Measurements from ENCODE around the gene RAI1. TPM values are rescaled to one million over a fixed set of nuclear protein-coding genes. Genes with fewer than 3 reads are reported as not detected.

Gene RAI1
- polyA plus RNA-seq, 6 donors from 2014 or later: 1.9 to 3.8 (median 2.6) TPM

- Mint-ChIP-seq H3K36me3 (no peaks in the 10 kb centered on the region), H3K4me3 (peak overlapping the region; percentile 43 to 80 (median 64)), H3K4me1 (peaks cover 26 to 44% (median 42%) of the 10 kb centered on the region in 3 donors), H3K9me3 (no peaks in the 10 kb centered on the region), H3K27me3 (peaks cover 0 to 12% (median 0%) of the 10 kb centered on the region in 3 donors), H3K27ac (peak overlapping the region in 1 of 6 donors; percentile 41)
- no peak for DNase-seq
- ATAC-seq (ENCODE audit: low read depth in 2 of 2): peak in 1 of 2 donors; percentile 52
Observed at GRCh38 chr17:17700251-17700969, 19.2 kb downstream of the RAI1 start.

GRCh38 chr17:17701112-17701511, 19.9 kb downstream of the RAI1 start:
- Mint-ChIP-seq H3K27me3 (peaks cover 0 to 12% (median 0%) of the 10 kb centered on the region in 3 donors), H3K36me3 (no peaks in the 10 kb centered on the region), H3K9me3 (no peaks in the 10 kb centered on the region), H3K4me1 (peaks cover 27 to 41% (median 38%) of the 10 kb centered on the region in 3 donors), H3K27ac (peak overlapping the region in 2 of 6 donors; percentile 85 to 92), H3K4me3 (peak overlapping the region in 6 of 8 donors; percentile 9 to 80 (median 68))
- DNase-seq (no peak), ATAC-seq (ENCODE audit: low read depth in 2 of 2) (no peak)

GRCh38 chr17:17701658-17702057, 20.4 kb downstream of the RAI1 start:
- Mint-ChIP-seq H3K36me3 (no peaks in the 10 kb centered on the region), H3K27me3 (peaks cover 0 to 12% (median 0%) of the 10 kb centered on the region in 3 donors), H3K27ac (peak overlapping the region in 2 of 6 donors; percentile 73 to 85), H3K4me1 (peaks cover 31 to 46% (median 38%) of the 10 kb centered on the region in 3 donors), H3K9me3 (no peaks in the 10 kb centered on the region), H3K4me3 (peak overlapping the region in 4 of 8 donors; percentile 15 to 61 (median 50))
- DNase-seq (no peak), ATAC-seq (ENCODE audit: low read depth in 2 of 2) (no peak)

- no peaks in the 10 kb centered on the region for H3K36me3 Mint-ChIP-seq
- peaks cover 0 to 12% (median 0%) of the 10 kb centered on the region in 3 donors for H3K27me3 Mint-ChIP-seq
- no peak for ATAC-seq (ENCODE audit: low read depth in 2 of 2)
- peaks cover 25 to 38% (median 36%) of the 10 kb centered on the region in 3 donors for H3K4me1 Mint-ChIP-seq
- H3K4me3 Mint-ChIP-seq: no peak overlapping the region
- H3K9me3 Mint-ChIP-seq: no peaks in the 10 kb centered on the region
- H3K27ac Mint-ChIP-seq: peak overlapping the region in 2 of 6 donors; percentile 42 to 90
- no peak for DNase-seq
Observed at GRCh38 chr17:17702449-17703139, 21.3 kb downstream of the RAI1 start.

- Mint-ChIP-seq H3K27ac (no peak overlapping the region), H3K9me3 (no peaks in the 10 kb centered on the region), H3K4me3 (no peak overlapping the region), H3K27me3 (peaks cover 0 to 12% (median 0%) of the 10 kb centered on the region in 3 donors), H3K4me1 (peaks cover 24 to 38% (median 36%) of the 10 kb centered on the region in 3 donors), H3K36me3 (no peaks in the 10 kb centered on the region)
- DNase-seq (no peak), ATAC-seq (ENCODE audit: low read depth in 2 of 2) (no peak)
Observed at GRCh38 chr17:17703140-17703919, 22.1 kb downstream of the RAI1 start.

DNA sequence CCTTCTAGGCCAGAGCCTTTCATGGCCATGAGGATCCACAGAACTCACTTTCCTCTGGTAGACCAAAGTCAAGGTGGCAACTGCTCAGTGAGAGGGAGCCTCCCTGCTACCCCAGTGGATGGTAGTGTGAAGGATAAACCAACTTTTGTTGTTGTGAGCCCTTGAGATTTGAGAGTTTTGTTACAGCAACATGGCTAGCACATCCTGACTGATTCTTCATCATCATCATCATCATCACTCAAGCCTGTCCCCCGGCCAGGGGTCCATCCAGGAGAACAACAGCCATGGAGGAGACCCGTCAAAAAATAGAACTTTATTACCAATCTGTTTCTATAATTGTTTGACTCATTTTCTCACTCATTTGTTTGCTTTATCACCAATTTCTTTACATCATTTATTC, 23.7 kb downstream of the RAI1 start:
- Mint-ChIP-seq H3K9me3 (no peaks in the 10 kb centered on the region), H3K27me3 (peaks cover 0 to 12% (median 0%) of the 10 kb centered on the region in 3 donors), H3K27ac (peak overlapping the region in 1 of 6 donors; percentile 15), H3K4me1 (peaks cover 20 to 32% (median 32%) of the 10 kb centered on the region in 3 donors), H3K4me3 (peak overlapping the region in 2 of 8 donors; percentile 18 to 21), H3K36me3 (no peaks in the 10 kb centered on the region)
- ATAC-seq (ENCODE audit: low read depth in 2 of 2): no peak
- DNase-seq: no peak

- DNase-seq (no peak), ATAC-seq (ENCODE audit: low read depth in 2 of 2) (no peak)
- no peaks in the 10 kb centered on the region for H3K36me3 Mint-ChIP-seq
- peak overlapping the region in 2 of 8 donors; percentile 47 for H3K4me3 Mint-ChIP-seq
- H3K4me1 Mint-ChIP-seq: peaks cover 12 to 25% (median 24%) of the 10 kb centered on the region in 3 donors
- no peaks in the 10 kb centered on the region for H3K9me3 Mint-ChIP-seq
- peak overlapping the region in 1 of 6 donors; percentile 31 for H3K27ac Mint-ChIP-seq
- peaks cover 0 to 5% (median 0%) of the 10 kb centered on the region in 3 donors for H3K27me3 Mint-ChIP-seq
Observed at GRCh38 chr17:17706140-17707060, 25.1 kb downstream of the RAI1 start.

DNA sequence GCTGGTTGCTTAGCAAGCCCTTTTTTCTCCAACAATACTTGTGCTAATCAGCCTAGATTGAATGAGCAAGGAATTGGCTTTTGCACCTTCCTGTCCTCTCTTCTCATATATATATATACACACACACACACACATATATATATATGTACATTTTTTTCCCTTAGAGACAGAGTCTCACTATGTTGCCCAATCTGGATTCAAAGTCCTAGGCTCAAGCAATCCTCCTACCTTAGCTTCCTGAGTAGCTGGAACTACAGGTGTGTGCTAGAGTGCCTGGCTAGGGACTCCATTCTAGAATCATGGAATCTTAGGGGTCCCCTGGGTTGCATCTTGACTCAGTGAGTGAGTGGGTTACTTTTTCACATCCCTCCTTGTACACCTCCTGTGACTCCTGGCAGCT, 27.0 kb downstream of the RAI1 start:
- DNase-seq (no peak), ATAC-seq (ENCODE audit: low read depth in 2 of 2) (no peak)
- Mint-ChIP-seq H3K4me3 (no peak overlapping the region), H3K27me3 (no peaks in the 10 kb centered on the region), H3K36me3 (no peaks in the 10 kb centered on the region), H3K4me1 (peaks cover 18 to 32% (median 26%) of the 10 kb centered on the region in 3 donors), H3K9me3 (no peaks in the 10 kb centered on the region), H3K27ac (peak overlapping the region in 1 of 6 donors; percentile 54)

- Mint-ChIP-seq H3K9me3 (no peaks in the 10 kb centered on the region), H3K36me3 (no peaks in the 10 kb centered on the region), H3K27ac (peak overlapping the region in 1 of 6 donors; percentile 36), H3K4me3 (no peak overlapping the region), H3K27me3 (no peaks in the 10 kb centered on the region), H3K4me1 (peaks cover 19 to 30% (median 23%) of the 10 kb centered on the region in 3 donors)
- no peak for DNase-seq
- no peak for ATAC-seq (ENCODE audit: low read depth in 2 of 2)
Observed at GRCh38 chr17:17708816-17709215, 27.6 kb downstream of the RAI1 start.

GRCh38 chr17:17709815-17710321, 28.6 kb downstream of the RAI1 start:
- Mint-ChIP-seq H3K4me1 (peaks cover 24 to 36% (median 32%) of the 10 kb centered on the region in 3 donors), H3K9me3 (no peaks in the 10 kb centered on the region), H3K36me3 (no peaks in the 10 kb centered on the region), H3K27me3 (no peaks in the 10 kb centered on the region), H3K27ac (peak overlapping the region in 1 of 6 donors; percentile 62), H3K4me3 (no peak overlapping the region)
- ATAC-seq (ENCODE audit: low read depth in 2 of 2) (no peak), DNase-seq (no peak)

- Mint-ChIP-seq H3K4me3 (no peak overlapping the region), H3K36me3 (no peaks in the 10 kb centered on the region), H3K9me3 (no peaks in the 10 kb centered on the region), H3K4me1 (peaks cover 24 to 38% (median 31%) of the 10 kb centered on the region in 3 donors), H3K27ac (peak overlapping the region in 1 of 6 donors; percentile 62), H3K27me3 (no peaks in the 10 kb centered on the region)
- ATAC-seq (ENCODE audit: low read depth in 2 of 2) (no peak), DNase-seq (no peak)
Observed at GRCh38 chr17:17710355-17710727, 29.1 kb downstream of the RAI1 start.
